GM23248 (cell line): ENCODE data around the gene KRT23. TPM values are rescaled to one million over a fixed set of nuclear protein-coding genes. Genes with fewer than 3 reads are reported as not detected.
A peak's percentile ranks its signal among the peaks of the same experiment; 100 is the strongest.
"Not testable (repeated sequence)": the region's sequence is repeated elsewhere in the genome, so short reads cannot be mapped to it uniquely, and the experiment has no call there.

Experiments
- DNase-seq: peaks from one replicate; pipeline ENCODE4 v3.0.0-alpha.2; 2015
- H2AFZ ChIP-seq: fragments of 200-600 bp; sonication (generic); 2 replicates; pipeline ENCODE4 v1.6.1; 2016; ENCODE audit warnings: antibody characterized with exemption
- H3F3A ChIP-seq: fragments of 200-600 bp; sonication (generic); 2 replicates; pipeline ENCODE4 v1.6.1; 2016; ENCODE audit warnings: mild to moderate bottlenecking, antibody characterized with exemption, mixed run types; ENCODE audit not compliant: insufficient read depth
- H3K27ac ChIP-seq: fragments of 200-600 bp; sonication (generic); 2 replicates; pipeline ENCODE4 v1.5.1; 2016; ENCODE audit warnings: mild to moderate bottlenecking
- H3K27me3 ChIP-seq: fragments of 200-600 bp; sonication (generic); replicated peaks from 2 replicates; pipeline ENCODE4 v1.6.1; 2016; ENCODE audit warnings: mild to moderate bottlenecking; ENCODE audit not compliant: insufficient read depth
- H3K36me3 ChIP-seq: fragments of 200-600 bp; sonication (generic); 2 replicates; pipeline ENCODE4 v1.6.1; 2016; ENCODE audit warnings: low read depth, mild to moderate bottlenecking
- H3K4me1 ChIP-seq: fragments of 200-600 bp; sonication (generic); 2 replicates; pipeline ENCODE4 v1.6.1; 2016; ENCODE audit warnings: mild to moderate bottlenecking; ENCODE audit not compliant: insufficient read depth
- H3K4me2 ChIP-seq: fragments of 200-600 bp; sonication (generic); one replicate; pipeline ENCODE4 v1.6.1; 2016; ENCODE audit warnings: mild to moderate bottlenecking; ENCODE audit not compliant: unreplicated experiment
- H3K4me3 ChIP-seq: fragments of 200-600 bp; sonication (generic); 2 replicates; pipeline ENCODE4 v1.5.1; 2016; ENCODE audit warnings: mild to moderate bottlenecking
- H3K79me2 ChIP-seq: fragments of 200-600 bp; sonication (generic); 2 replicates; pipeline ENCODE4 v1.6.1; 2016; ENCODE audit warnings: mild to moderate bottlenecking; ENCODE audit not compliant: insufficient read depth
- H3K9ac ChIP-seq: fragments of 200-600 bp; sonication (generic); 2 replicates; pipeline ENCODE4 v1.6.1; 2016; ENCODE audit warnings: mild to moderate bottlenecking
- H3K9me2 ChIP-seq: fragments of 200-600 bp; sonication (generic); 2 replicates; pipeline ENCODE4 v1.6.1; 2016; ENCODE audit warnings: mixed run types, mild to moderate bottlenecking, moderate library complexity; ENCODE audit not compliant: insufficient read depth
- H3K9me3 ChIP-seq: fragments of 200-600 bp; sonication (generic); one replicate; pipeline ENCODE4 v1.6.1; 2017; ENCODE audit warnings: low read depth
- H4K20me1 ChIP-seq: fragments of 200-600 bp; sonication (generic); 2 replicates; pipeline ENCODE4 v1.6.0; 2016; ENCODE audit not compliant: insufficient read depth
- EZH2 ChIP-seq: fragments of 200-600 bp; sonication (generic); IDR thresholded peaks from 2 replicates; pipeline ENCODE4 v1.6.1; 2018; ENCODE audit warnings: antibody characterized with exemption, mild to moderate bottlenecking; ENCODE audit not compliant: insufficient read depth, poor library complexity, severe bottlenecking
- EZH2phosphoT487 ChIP-seq: fragments of 200-600 bp; sonication (generic); IDR thresholded peaks from 2 replicates; pipeline ENCODE4 v1.6.1; 2018; ENCODE audit warnings: antibody characterized with exemption, moderate library complexity, mild to moderate bottlenecking, low read depth; ENCODE audit not compliant: insufficient read depth
- WGBS, 2 experiments: methylation state at CpG; one replicate each; pipeline ENCODE4 v1.1.6; 2015 to 2017; ENCODE audit warnings: low lambda C conversion rate in 2 of 2, low coverage in 1 of 2; ENCODE audit errors: missing lambda C conversion rate in 2 of 2; 5-methylcytosine and 5-hydroxymethylcytosine counted together
- in situ Hi-C: fragments of 300-500 bp; cut with MboI; formaldehyde crosslinking; loops from 2 replicates; pipeline ENCODE4 v1.15.0; 2020
- polyA plus RNA-seq: library from polyadenylated mRNA; unstranded; fragments of >200 nt; fragmentation: Nextera tagmentation; extraction: Ambion mirVana; gene quantifications from 2 replicates; pipeline ENCODE4 v1.2.1, GENCODE V29; 2016
- total RNA-seq: library from RNA; depleted of rRNA; stranded (reverse); fragments of >200 nt; shearing (Covaris generic); gene quantifications from 2 replicates; pipeline ENCODE4 v1.2.3, GENCODE V29; 2014

The KRT23 gene
- total and polyA plus RNA-seq, 2 experiments from 2014 or later, result not detected

GRCh38 chr17:40922239-40922638 lies 15.2 kb downstream of the KRT23 start:
- peaks cover 20% of the 10 kb centered on the region for H3K4me1 ChIP-seq
- peak overlapping the region; percentile 21 for H3K4me2 ChIP-seq
- peak overlapping the region; percentile 65 for H3K9ac ChIP-seq
- 0 out of 2 replicates have a peak, but pooled peaks cover 5% of the 10 kb centered on the region for H3F3A ChIP-seq
- 5 to 6% methylated on average over 2 of the region's 2 CpGs for WGBS, 2 experiments
- H3K9me2 ChIP-seq, result no peaks in the 10 kb centered on the region; the same call in 1 of the 2 replicates
- DNase-seq, result peak; percentile 92
- in situ Hi-C loops, result no loop called here
- H3K27ac ChIP-seq, result peak overlapping the region; percentile 84
- no peak overlapping the region for H3K4me3 ChIP-seq
- no peaks in the 10 kb centered on the region for H3K9me3 ChIP-seq
- no peaks in the 10 kb centered on the region for H3K27me3 ChIP-seq
- H2AFZ ChIP-seq, result peak overlapping the region; percentile 75
- H3K36me3 ChIP-seq, result no peaks in the 10 kb centered on the region
- no peaks in the 10 kb centered on the region for H3K79me2 ChIP-seq
- H4K20me1 ChIP-seq, result no peaks in the 10 kb centered on the region
- no peak for TF ChIP-seq EZH2
- TF ChIP-seq EZH2phosphoT487, result no peak

- no peak for TF ChIP-seq EZH2phosphoT487
- no peak for TF ChIP-seq EZH2
- Histone ChIP-seq H3K27ac (no peak overlapping the region), H3F3A (peaks cover 11% of the 10 kb centered on the region), H3K4me1 (peaks cover 23% of the 10 kb centered on the region), H3K79me2 (no peaks in the 10 kb centered on the region), H3K27me3 (no peaks in the 10 kb centered on the region), H3K9me2 (no peaks in the 10 kb centered on the region; the same call in 1 of the 2 replicates), H2AFZ (peak overlapping the region; percentile 34; the same call in 1 of the 2 replicates), H3K36me3 (no peaks in the 10 kb centered on the region), H3K9ac (no peak overlapping the region), H3K9me3 (no peaks in the 10 kb centered on the region), H3K4me2 (no peak overlapping the region), H3K4me3 (no peak overlapping the region), H4K20me1 (no peaks in the 10 kb centered on the region)
- peak; percentile 29 for DNase-seq
- 21 to 27% methylated on average over 2 of the region's 2 CpGs for WGBS, 2 experiments
- in situ Hi-C loops, result no loop called here
These were observed 16.4 kb downstream of the KRT23 start for GRCh38 chr17:40921026-40921425.

GRCh38 chr17:40917116-40917515 lies 20.3 kb downstream of the KRT23 start:
- H2AFZ ChIP-seq, H3K4me3 ChIP-seq, H3K79me2 ChIP-seq, H3K9me2 ChIP-seq, H3K4me2 ChIP-seq, H3K9me3 ChIP-seq, H3K27ac ChIP-seq, H4K20me1 ChIP-seq, H3K27me3 ChIP-seq, in situ Hi-C loops, H3K36me3 ChIP-seq, H3K9ac ChIP-seq, DNase-seq: not testable (repeated sequence)
- H3F3A ChIP-seq, result peaks cover 32% of the 10 kb centered on the region
- peaks cover 31% of the 10 kb centered on the region for H3K4me1 ChIP-seq
- WGBS, 2 experiments, result 97 to 98% methylated on average over 2 of the region's 2 CpGs

- Histone ChIP-seq H3K27me3 (no peaks in the 10 kb centered on the region), H3K4me3 (no peak overlapping the region), H3K9me3 (no peaks in the 10 kb centered on the region), H3K9me2 (no peaks in the 10 kb centered on the region), H3F3A (peaks cover 40% of the 10 kb centered on the region), H4K20me1 (no peaks in the 10 kb centered on the region), H3K4me2 (no peak overlapping the region), H2AFZ (no peak overlapping the region), H3K9ac (peak overlapping the region; percentile 78; the same call in 1 of the 2 replicates), H3K27ac (peak overlapping the region; percentile 99), H3K79me2 (no peaks in the 10 kb centered on the region), H3K36me3 (no peaks in the 10 kb centered on the region), H3K4me1 (peaks cover 27% of the 10 kb centered on the region)
- in situ Hi-C loops, result no loop called here
- WGBS, 2 experiments, result 0% methylated on average over 1 of the region's 1 CpG
- no peak for TF ChIP-seq EZH2
- TF ChIP-seq EZH2phosphoT487, result no peak
- no peak for DNase-seq
These were observed 21.1 kb downstream of the KRT23 start for GRCh38 chr17:40916366-40916765.

GRCh38 chr17:40915721-40916256 lies 21.7 kb downstream of the KRT23 start:
- WGBS, 2 experiments, result 47 to 50% methylated on average over 2 of the region's 2 CpGs
- Histone ChIP-seq H3F3A (peaks cover 45% of the 10 kb centered on the region), H3K27me3 (no peaks in the 10 kb centered on the region), H3K27ac (peak overlapping the region; percentile 99), H3K9me3 (no peaks in the 10 kb centered on the region), H3K4me2 (peak overlapping the region; percentile 50), H3K79me2 (no peaks in the 10 kb centered on the region), H3K9ac (peak overlapping the region; percentile 78), H3K4me1 (peaks cover 29% of the 10 kb centered on the region), H2AFZ (peak overlapping the region; percentile 35; the same call in 1 of the 2 replicates), H3K9me2 (no peaks in the 10 kb centered on the region), H4K20me1 (no peaks in the 10 kb centered on the region), H3K4me3 (no peak overlapping the region), H3K36me3 (no peaks in the 10 kb centered on the region)
- TF ChIP-seq EZH2phosphoT487 (no peak), EZH2 (no peak)
- in situ Hi-C loops, result no loop called here
- DNase-seq, result peak; percentile 80
